Sigmoid colon (tissue), 4 donors: ENCODE results near the gene GBX1.

Experiments used
- POLR2A ChIP-seq, 2 donors: fragments of 450-650 bp; IDR thresholded peaks; one replicate each; pipeline ENCODE4 v1.6.1; 2016; ENCODE audit warnings: antibody characterized with exemption in 2 of 2, mild to moderate bottlenecking in 2 of 2, moderate library complexity in 2 of 2
- POLR2AphosphoS5 ChIP-seq, 4 donors: sonication (generic); formaldehyde crosslinking; IDR thresholded peaks; one replicate each; pipeline ENCODE4 v1.6.1; 2017; ENCODE audit warnings: antibody characterized with exemption in 4 of 4
- TF ChIP-seq, protein P1 (sequence below), 4 experiments: fragments of 450-650 bp in 3 of 4; fragments of 200-600 bp in 1 of 4; IDR thresholded peaks; one replicate each; pipeline ENCODE4 v1.5.1; 2016 to 2019; ENCODE audit warnings: antibody characterized with exemption in 4 of 4, mild to moderate bottlenecking in 3 of 4, moderate library complexity in 2 of 4

DNA sequence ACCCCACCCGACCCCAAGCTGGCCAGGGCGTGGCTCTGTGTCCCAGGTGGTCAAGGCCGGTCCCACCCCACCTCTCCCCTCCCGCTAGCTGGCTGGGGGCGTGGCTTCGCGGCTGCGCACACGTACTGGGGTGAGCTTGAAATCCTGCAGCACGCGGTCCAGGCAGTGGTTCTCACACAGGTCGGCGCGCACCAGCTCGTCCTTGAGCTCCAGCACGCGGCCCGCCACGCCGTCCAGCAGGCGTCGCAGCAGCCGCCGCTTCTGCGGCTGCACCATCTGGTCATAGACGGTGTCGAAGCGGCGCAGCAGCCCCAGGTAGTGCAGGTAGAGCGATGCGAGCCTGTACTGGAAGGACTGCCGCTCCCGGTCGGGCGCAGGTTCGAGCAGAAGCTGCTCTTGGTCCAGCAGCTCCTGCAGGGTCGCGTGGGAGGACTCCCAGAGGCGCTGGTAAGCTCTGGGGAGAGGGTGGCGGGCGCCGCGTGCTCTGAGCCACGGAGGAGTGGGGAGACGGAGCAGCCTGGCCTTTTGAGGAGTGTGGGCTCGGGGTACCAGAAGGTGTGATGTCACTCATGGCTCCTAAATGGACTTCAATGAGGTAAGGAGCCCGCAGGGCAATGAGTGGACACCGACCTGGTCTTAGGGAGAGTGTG is 37.0 kb upstream of the GBX1 start:
- TF ChIP-seq, protein P1, sequence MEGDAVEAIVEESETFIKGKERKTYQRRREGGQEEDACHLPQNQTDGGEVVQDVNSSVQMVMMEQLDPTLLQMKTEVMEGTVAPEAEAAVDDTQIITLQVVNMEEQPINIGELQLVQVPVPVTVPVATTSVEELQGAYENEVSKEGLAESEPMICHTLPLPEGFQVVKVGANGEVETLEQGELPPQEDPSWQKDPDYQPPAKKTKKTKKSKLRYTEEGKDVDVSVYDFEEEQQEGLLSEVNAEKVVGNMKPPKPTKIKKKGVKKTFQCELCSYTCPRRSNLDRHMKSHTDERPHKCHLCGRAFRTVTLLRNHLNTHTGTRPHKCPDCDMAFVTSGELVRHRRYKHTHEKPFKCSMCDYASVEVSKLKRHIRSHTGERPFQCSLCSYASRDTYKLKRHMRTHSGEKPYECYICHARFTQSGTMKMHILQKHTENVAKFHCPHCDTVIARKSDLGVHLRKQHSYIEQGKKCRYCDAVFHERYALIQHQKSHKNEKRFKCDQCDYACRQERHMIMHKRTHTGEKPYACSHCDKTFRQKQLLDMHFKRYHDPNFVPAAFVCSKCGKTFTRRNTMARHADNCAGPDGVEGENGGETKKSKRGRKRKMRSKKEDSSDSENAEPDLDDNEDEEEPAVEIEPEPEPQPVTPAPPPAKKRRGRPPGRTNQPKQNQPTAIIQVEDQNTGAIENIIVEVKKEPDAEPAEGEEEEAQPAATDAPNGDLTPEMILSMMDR (IDR thresholded peaks at IDR 0.05) = no peak
- TF ChIP-seq POLR2AphosphoS5 (IDR thresholded peaks at IDR 0.05) (no peak), POLR2A (IDR thresholded peaks at IDR 0.05) (no peak)
